HG03045 (cell line): Measurements from ENCODE around the gene KRTAP5-9.
"Not testable (repeated sequence)": the region's sequence is repeated elsewhere in the genome, so short reads cannot be mapped to it uniquely, and the experiment has no call there.

Experiments
- ATAC-seq: cut with Tn5 transposase; IDR thresholded peaks from one replicate; pipeline ENCODE4 v1.9.1; 2021; ENCODE audit warnings: mild to moderate bottlenecking, moderate library complexity; ENCODE audit not compliant: unreplicated experiment

The KRTAP5-9 gene

GRCh38 chr11:71557257-71557656, 9.0 kb downstream of the KRTAP5-9 start:
- ATAC-seq = no peak

- no peak for ATAC-seq
Observed at GRCh38 chr11:71558996-71559395, 10.8 kb downstream of the KRTAP5-9 start.

- ATAC-seq = no peak
Observed at GRCh38 chr11:71562120-71562519, 13.9 kb downstream of the KRTAP5-9 start.

- ATAC-seq = no peak
Observed at GRCh38 chr11:71563406-71563805, 15.2 kb downstream of the KRTAP5-9 start.

GRCh38 chr11:71564430-71564829, 16.2 kb downstream of the KRTAP5-9 start:
- ATAC-seq = no peak

GRCh38 chr11:71565263-71565662, 17.0 kb downstream of the KRTAP5-9 start, which contains the start of gene KRTAP5-10:
Gene KRTAP5-10 (plus strand): TSS chr11:71565563. CDS start chr11:71565588, 25 bp downstream.
- no peak for ATAC-seq

- ATAC-seq = no peak
Observed at GRCh38 chr11:71566081-71566620, 17.9 kb downstream of the KRTAP5-9 start.

- not testable (repeated sequence) for ATAC-seq
Observed at GRCh38 chr11:71566626-71567599, 18.7 kb downstream of the KRTAP5-9 start.

GRCh38 chr11:71567633-71568032, 19.4 kb downstream of the KRTAP5-9 start:
- ATAC-seq = not testable (repeated sequence)

GRCh38 chr11:71568704-71569349, 20.6 kb downstream of the KRTAP5-9 start:
- ATAC-seq = no peak

GRCh38 chr11:71571101-71571850, 23.1 kb downstream of the KRTAP5-9 start:
- not testable (repeated sequence) for ATAC-seq

GRCh38 chr11:71572811-71573210, 24.6 kb downstream of the KRTAP5-9 start:
- ATAC-seq = no peak

GRCh38 chr11:71574418-71574817, 26.2 kb downstream of the KRTAP5-9 start:
- ATAC-seq = no peak

- no peak for ATAC-seq
Observed at GRCh38 chr11:71575723-71576424, 27.7 kb downstream of the KRTAP5-9 start.

GRCh38 chr11:71576688-71577465, 28.7 kb downstream of the KRTAP5-9 start:
- not testable (repeated sequence) for ATAC-seq

- no peak for ATAC-seq
Observed at GRCh38 chr11:71577469-71578004, 29.3 kb downstream of the KRTAP5-9 start.

- not testable (repeated sequence) for ATAC-seq
Observed at GRCh38 chr11:71579513-71579912, 31.3 kb downstream of the KRTAP5-9 start.

GRCh38 chr11:71580057-71581003, 32.1 kb downstream of the KRTAP5-9 start:
- ATAC-seq = no peak
